ACC112 (cell line): Measurements from ENCODE around the gene SECTM1.
A peak's percentile ranks its signal among the peaks of the same experiment; 100 is the strongest.

ENCODE experiments used
- H2AFZ ChIP-seq: fragments of 200-600 bp; sonication (generic); one replicate; pipeline ENCODE4 v1.6.0; 2017; ENCODE audit warnings: antibody characterized with exemption, low read length; ENCODE audit not compliant: unreplicated experiment
- H3K27ac ChIP-seq: fragments of 200-600 bp; sonication (generic); 2 replicates; pipeline ENCODE4 v1.5.1; 2014; ENCODE audit warnings: low read depth, mild to moderate bottlenecking, antibody characterized with exemption, low read length, moderate library complexity
- H3K27me3 ChIP-seq: fragments of 200-600 bp; sonication (generic); 2 replicates; pipeline ENCODE4 v1.6.1; 2014; ENCODE audit warnings: mild to moderate bottlenecking, antibody characterized with exemption, low read length, moderate library complexity, mixed read lengths; ENCODE audit not compliant: insufficient read depth
- H3K36me3 ChIP-seq: fragments of 200-600 bp; sonication (generic); 2 replicates; pipeline ENCODE4 v1.6.1; 2016; ENCODE audit warnings: mild to moderate bottlenecking, antibody characterized with exemption, low read length, moderate library complexity, mixed read lengths; ENCODE audit not compliant: insufficient read depth
- H3K4me1 ChIP-seq: fragments of 200-600 bp; sonication (generic); one replicate; pipeline ENCODE4 v1.6.1; 2016; ENCODE audit warnings: low read length, mixed read lengths; ENCODE audit not compliant: insufficient read depth, unreplicated experiment, control insufficient read depth
- H3K4me3 ChIP-seq: fragments of 200-600 bp; sonication (generic); 2 replicates; pipeline ENCODE4 v1.5.1; 2014; ENCODE audit warnings: mild to moderate bottlenecking, low read depth, low read length
- H3K79me2 ChIP-seq: fragments of 200-600 bp; sonication (generic); one replicate; pipeline ENCODE4 v1.6.0; 2016; ENCODE audit warnings: low read length; ENCODE audit not compliant: control insufficient read depth, unreplicated experiment, insufficient read depth

The SECTM1 gene

GRCh38 chr17:82332669-82333278 lies 792 bp downstream of the SECTM1 start:
- no peak overlapping the region for H2AFZ ChIP-seq
- peak overlapping the region; percentile 88 for H3K4me3 ChIP-seq
- no peaks in the 10 kb centered on the region for H3K36me3 ChIP-seq
- no peaks in the 10 kb centered on the region for H3K27me3 ChIP-seq
- H3K4me1 ChIP-seq, result peaks cover 42% of the 10 kb centered on the region
- peak overlapping the region; percentile 15; the same call in 1 of the 2 replicates for H3K27ac ChIP-seq
- H3K79me2 ChIP-seq, result peaks cover 28% of the 10 kb centered on the region

DNA sequence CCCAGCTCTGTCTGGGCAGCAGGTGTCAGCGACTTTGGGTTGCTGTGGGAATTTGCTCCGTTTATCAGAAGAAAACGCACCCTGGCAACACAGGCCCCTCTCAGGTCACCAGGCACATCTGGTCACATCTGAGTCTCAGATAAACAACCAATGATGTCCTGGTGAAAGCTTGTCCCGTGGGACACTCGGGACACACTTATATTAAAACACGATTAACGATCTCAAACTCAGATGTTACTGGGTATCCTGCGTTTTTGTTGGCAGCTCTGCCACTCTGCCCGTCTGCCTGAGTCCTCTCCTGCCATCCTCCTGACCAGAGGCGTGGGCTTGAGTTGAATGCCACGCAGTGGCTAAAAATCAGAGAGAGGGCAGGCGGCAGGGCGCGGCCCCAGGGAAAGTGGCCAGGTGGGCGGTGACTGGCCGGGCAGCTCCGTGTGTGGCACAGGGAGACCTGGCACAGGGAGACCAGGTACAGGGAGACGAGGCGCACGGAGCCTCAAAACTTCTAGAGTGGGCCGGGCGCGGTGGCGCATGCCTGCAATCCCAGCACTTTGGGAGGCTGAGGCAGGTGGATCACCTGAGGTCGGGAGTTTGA lies 2.1 kb downstream of the SECTM1 start:
- H3K27me3 ChIP-seq, result no peaks in the 10 kb centered on the region
- H3K36me3 ChIP-seq, result no peaks in the 10 kb centered on the region
- no peak overlapping the region for H2AFZ ChIP-seq
- peaks cover 28% of the 10 kb centered on the region for H3K79me2 ChIP-seq
- peaks cover 42% of the 10 kb centered on the region for H3K4me1 ChIP-seq
- H3K27ac ChIP-seq, result no peak overlapping the region
- H3K4me3 ChIP-seq, result no peak overlapping the region

- Histone ChIP-seq H3K79me2 (peaks cover 28% of the 10 kb centered on the region), H3K4me1 (peaks cover 42% of the 10 kb centered on the region), H3K4me3 (0 out of 2 replicates have a peak overlapping the region, but pooled peaks have one; percentile 7), H3K27ac (no peak overlapping the region), H3K36me3 (no peaks in the 10 kb centered on the region), H3K27me3 (no peaks in the 10 kb centered on the region), H2AFZ (no peak overlapping the region)
Measured at GRCh38 chr17:82330322-82331239, 3.0 kb downstream of the SECTM1 start.

GRCh38 chr17:82329683-82330321 lies 3.8 kb downstream of the SECTM1 start:
- Histone ChIP-seq H3K4me1 (peaks cover 36% of the 10 kb centered on the region), H3K27me3 (no peaks in the 10 kb centered on the region), H2AFZ (no peak overlapping the region), H3K4me3 (no peak overlapping the region), H3K27ac (no peak overlapping the region), H3K36me3 (no peaks in the 10 kb centered on the region), H3K79me2 (peaks cover 28% of the 10 kb centered on the region)

- no peaks in the 10 kb centered on the region for H3K27me3 ChIP-seq
- peaks cover 24% of the 10 kb centered on the region for H3K79me2 ChIP-seq
- peaks cover 28% of the 10 kb centered on the region for H3K4me1 ChIP-seq
- no peak overlapping the region for H3K27ac ChIP-seq
- H3K36me3 ChIP-seq, result no peaks in the 10 kb centered on the region
- H2AFZ ChIP-seq, result no peak overlapping the region
- no peak overlapping the region for H3K4me3 ChIP-seq
Measured at GRCh38 chr17:82328994-82329507, 4.5 kb downstream of the SECTM1 start.

GRCh38 chr17:82328141-82328993 lies 5.2 kb downstream of the SECTM1 start:
- no peak overlapping the region for H3K27ac ChIP-seq

DNA sequence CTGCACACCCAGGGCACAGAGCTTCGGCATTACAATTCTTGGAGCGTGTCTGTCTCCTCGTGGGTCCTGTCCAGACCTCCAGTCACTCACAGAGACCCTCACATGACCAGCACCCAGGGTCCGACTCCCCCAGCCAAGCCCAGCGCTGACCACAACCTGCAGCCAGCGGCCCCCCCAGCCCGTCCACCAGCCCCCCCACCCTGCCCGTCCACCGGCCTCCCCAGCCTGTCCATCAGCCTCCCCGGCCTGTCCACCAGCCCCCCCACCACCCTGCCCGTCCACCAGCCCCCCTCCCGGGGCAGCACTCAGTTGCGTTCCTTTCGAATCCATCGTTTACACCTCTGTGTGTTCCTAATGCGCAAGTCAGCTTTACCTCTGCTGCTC lies 5.8 kb downstream of the SECTM1 start:
- Histone ChIP-seq H3K79me2 (peaks cover 20% of the 10 kb centered on the region), H3K27me3 (no peaks in the 10 kb centered on the region), H3K27ac (no peak overlapping the region), H3K4me3 (no peak overlapping the region), H3K36me3 (no peaks in the 10 kb centered on the region), H3K4me1 (peaks cover 28% of the 10 kb centered on the region), H2AFZ (no peak overlapping the region)

More at GRCh38 chr17:82328141-82328993, 5.2 kb downstream of the SECTM1 start:
- no peaks in the 10 kb centered on the region for H3K27me3 ChIP-seq
- no peaks in the 10 kb centered on the region for H3K36me3 ChIP-seq
- H3K79me2 ChIP-seq, result peaks cover 24% of the 10 kb centered on the region
- H2AFZ ChIP-seq, result no peak overlapping the region
- H3K4me1 ChIP-seq, result peaks cover 28% of the 10 kb centered on the region
- H3K4me3 ChIP-seq, result no peak overlapping the region

- H3K4me1 ChIP-seq, result peaks cover 23% of the 10 kb centered on the region
- no peak overlapping the region for H3K4me3 ChIP-seq
- H3K79me2 ChIP-seq, result peaks cover 19% of the 10 kb centered on the region
- no peak overlapping the region for H3K27ac ChIP-seq
- H2AFZ ChIP-seq, result no peak overlapping the region
- no peaks in the 10 kb centered on the region for H3K27me3 ChIP-seq
- no peaks in the 10 kb centered on the region for H3K36me3 ChIP-seq
Measured at GRCh38 chr17:82327289-82327688, 6.3 kb downstream of the SECTM1 start.

- Histone ChIP-seq H3K4me1 (peaks cover 9% of the 10 kb centered on the region), H3K4me3 (no peak overlapping the region), H3K79me2 (peaks cover 7% of the 10 kb centered on the region), H3K27ac (no peak overlapping the region), H3K27me3 (no peaks in the 10 kb centered on the region), H3K36me3 (no peaks in the 10 kb centered on the region), H2AFZ (no peak overlapping the region)
Measured at GRCh38 chr17:82325286-82326180, 8.0 kb downstream of the SECTM1 start.
